Parathyroid adenoma (tissue), 2 donors: ENCODE results near the gene SMARCA4.
A peak's percentile ranks its signal among the peaks of the same experiment; 100 is the strongest.
"Not testable (repeated sequence)": the region's sequence is repeated elsewhere in the genome, so short reads cannot be mapped to it uniquely, and the experiment has no call there.

Experiments
- H2AFZ ChIP-seq: fragments of 300-600 bp; sonication (generic); one replicate; pipeline ENCODE4 v1.7.0; 2017; ENCODE audit warnings: antibody characterized with exemption, mild to moderate bottlenecking
- H3K27ac ChIP-seq: fragments of 300-600 bp; sonication (generic); one replicate; pipeline ENCODE4 v1.7.0; 2017
- H3K27me3 ChIP-seq: fragments of 300-600 bp; sonication (generic); one replicate; pipeline ENCODE4 v1.7.0; 2017; ENCODE audit warnings: low read length; ENCODE audit not compliant: control insufficient read depth, insufficient read depth
- H3K36me3 ChIP-seq: fragments of 300-600 bp; sonication (generic); one replicate; pipeline ENCODE4 v1.7.0; 2017; ENCODE audit warnings: low read length; ENCODE audit not compliant: control insufficient read depth, insufficient read depth
- H3K4me1 ChIP-seq: fragments of 300-600 bp; sonication (generic); one replicate; pipeline ENCODE4 v1.7.0; 2017; ENCODE audit warnings: control low read depth
- H3K4me2 ChIP-seq: fragments of 300-600 bp; sonication (generic); one replicate; pipeline ENCODE4 v1.7.0; 2017; ENCODE audit warnings: low read length
- H3K4me3 ChIP-seq: fragments of 300-600 bp; sonication (generic); one replicate; pipeline ENCODE4 v1.7.0; 2017; ENCODE audit warnings: low read depth, low read length
- H3K79me2 ChIP-seq: fragments of 300-600 bp; sonication (generic); one replicate; pipeline ENCODE4 v1.7.0; 2017; ENCODE audit warnings: control low read depth
- H3K9ac ChIP-seq: fragments of 300-600 bp; sonication (generic); one replicate; pipeline ENCODE4 v1.7.0; 2017; ENCODE audit warnings: mild to moderate bottlenecking
- H3K9me3 ChIP-seq: fragments of 300-600 bp; sonication (generic); one replicate; pipeline ENCODE4 v1.7.0; 2017; ENCODE audit warnings: low read length; ENCODE audit not compliant: control insufficient read depth
- TF ChIP-seq, protein P1 (sequence below): fragments of 300-600 bp; sonication (generic); IDR thresholded peaks from one replicate; pipeline ENCODE4 v1.7.0; 2017; ENCODE audit warnings: antibody characterized with exemption, mild to moderate bottlenecking
- donor health status: primary hyperparathyroidism.

The SMARCA4 gene

DNA sequence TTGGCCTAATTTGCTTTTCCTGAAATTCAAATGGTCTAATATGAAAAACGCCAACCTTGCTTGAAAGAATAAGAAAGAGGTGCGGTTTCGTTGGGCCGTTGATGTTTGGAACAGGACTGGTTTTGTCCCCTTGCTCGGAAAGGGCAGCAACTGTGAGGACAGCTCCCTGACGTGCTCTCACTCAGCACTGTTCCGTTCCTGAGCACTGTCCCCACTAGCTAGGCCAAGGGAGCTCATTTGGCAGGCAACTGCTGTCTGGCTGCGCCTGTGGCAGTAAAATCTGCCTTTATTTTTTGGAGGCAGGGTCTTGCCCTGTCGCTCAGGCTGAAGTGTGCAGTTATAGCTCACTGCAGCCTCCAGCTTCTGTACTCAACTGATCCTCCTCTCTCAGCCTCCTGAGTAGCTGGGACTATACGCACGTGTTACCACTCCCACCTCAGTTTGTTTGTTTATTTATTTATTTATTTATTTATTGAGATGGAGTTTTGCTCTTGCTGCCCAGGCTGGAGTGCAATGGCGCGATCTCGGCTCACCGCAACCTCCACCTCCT, 132.9 kb downstream of the SMARCA4 start:
- no peak overlapping the region for H3K4me3 ChIP-seq

GRCh38 chr19:11094520-11094894, 133.7 kb downstream of the SMARCA4 start:
- H3K4me2 ChIP-seq: no peak overlapping the region
- peak overlapping the region; percentile 44 for H3K27ac ChIP-seq
- H3K4me1 ChIP-seq: peaks cover 3% of the 10 kb centered on the region
- no peak overlapping the region for H3K9ac ChIP-seq
- H3K4me3 ChIP-seq: no peak overlapping the region
- TF ChIP-seq, protein P1, sequence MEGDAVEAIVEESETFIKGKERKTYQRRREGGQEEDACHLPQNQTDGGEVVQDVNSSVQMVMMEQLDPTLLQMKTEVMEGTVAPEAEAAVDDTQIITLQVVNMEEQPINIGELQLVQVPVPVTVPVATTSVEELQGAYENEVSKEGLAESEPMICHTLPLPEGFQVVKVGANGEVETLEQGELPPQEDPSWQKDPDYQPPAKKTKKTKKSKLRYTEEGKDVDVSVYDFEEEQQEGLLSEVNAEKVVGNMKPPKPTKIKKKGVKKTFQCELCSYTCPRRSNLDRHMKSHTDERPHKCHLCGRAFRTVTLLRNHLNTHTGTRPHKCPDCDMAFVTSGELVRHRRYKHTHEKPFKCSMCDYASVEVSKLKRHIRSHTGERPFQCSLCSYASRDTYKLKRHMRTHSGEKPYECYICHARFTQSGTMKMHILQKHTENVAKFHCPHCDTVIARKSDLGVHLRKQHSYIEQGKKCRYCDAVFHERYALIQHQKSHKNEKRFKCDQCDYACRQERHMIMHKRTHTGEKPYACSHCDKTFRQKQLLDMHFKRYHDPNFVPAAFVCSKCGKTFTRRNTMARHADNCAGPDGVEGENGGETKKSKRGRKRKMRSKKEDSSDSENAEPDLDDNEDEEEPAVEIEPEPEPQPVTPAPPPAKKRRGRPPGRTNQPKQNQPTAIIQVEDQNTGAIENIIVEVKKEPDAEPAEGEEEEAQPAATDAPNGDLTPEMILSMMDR: no peak
- H3K79me2 ChIP-seq: no peaks in the 10 kb centered on the region
- H3K9me3 ChIP-seq: no peaks in the 10 kb centered on the region
- H3K27me3 ChIP-seq: no peaks in the 10 kb centered on the region
- H3K36me3 ChIP-seq: no peaks in the 10 kb centered on the region
- no peak overlapping the region for H2AFZ ChIP-seq

More for the DNA sequence above, 132.9 kb downstream of the SMARCA4 start:
- Histone ChIP-seq H3K4me2 (no peak overlapping the region), H3K79me2 (no peaks in the 10 kb centered on the region), H3K9ac (no peak overlapping the region), H2AFZ (no peak overlapping the region), H3K4me1 (peaks cover 3% of the 10 kb centered on the region), H3K27me3 (no peaks in the 10 kb centered on the region), H3K9me3 (no peaks in the 10 kb centered on the region), H3K36me3 (no peaks in the 10 kb centered on the region), H3K27ac (no peak overlapping the region)
- TF ChIP-seq, protein P1: no peak

- H3K4me3 ChIP-seq: no peak overlapping the region
- no peak overlapping the region for H2AFZ ChIP-seq
- H3K9me3 ChIP-seq: no peaks in the 10 kb centered on the region
- no peak overlapping the region for H3K9ac ChIP-seq
- no peaks in the 10 kb centered on the region for H3K36me3 ChIP-seq
- TF ChIP-seq, protein P1: no peak
- H3K27ac ChIP-seq: no peak overlapping the region
- no peaks in the 10 kb centered on the region for H3K27me3 ChIP-seq
- no peaks in the 10 kb centered on the region for H3K4me1 ChIP-seq
- no peak overlapping the region for H3K4me2 ChIP-seq
- H3K79me2 ChIP-seq: no peaks in the 10 kb centered on the region
These were observed 135.5 kb downstream of the SMARCA4 start for GRCh38 chr19:11096210-11096841.

DNA sequence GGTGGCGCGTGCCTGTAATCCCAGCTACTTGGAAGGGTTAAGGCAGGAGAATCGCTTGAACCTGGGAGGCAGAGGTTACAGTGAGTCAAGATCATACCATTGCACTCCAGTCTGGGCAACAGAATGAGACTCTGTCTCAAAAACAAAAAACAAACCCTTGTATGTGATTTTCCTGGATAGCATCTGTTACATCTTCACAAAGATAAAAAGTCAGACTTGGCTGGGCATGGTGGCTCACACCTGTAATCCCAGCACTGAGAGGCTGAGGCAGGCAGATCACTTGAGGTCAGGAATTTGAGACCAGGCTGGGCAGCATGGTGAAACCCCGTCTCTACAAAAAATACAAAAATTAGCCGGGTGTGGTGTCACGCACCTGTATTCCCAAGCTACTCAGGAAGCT, 136.5 kb downstream of the SMARCA4 start:
- H3K79me2 ChIP-seq, H3K27ac ChIP-seq, H2AFZ ChIP-seq, H3K27me3 ChIP-seq, H3K4me3 ChIP-seq, H3K4me1 ChIP-seq, H3K4me2 ChIP-seq, H3K9me3 ChIP-seq, H3K36me3 ChIP-seq, H3K9ac ChIP-seq: not testable (repeated sequence)

DNA sequence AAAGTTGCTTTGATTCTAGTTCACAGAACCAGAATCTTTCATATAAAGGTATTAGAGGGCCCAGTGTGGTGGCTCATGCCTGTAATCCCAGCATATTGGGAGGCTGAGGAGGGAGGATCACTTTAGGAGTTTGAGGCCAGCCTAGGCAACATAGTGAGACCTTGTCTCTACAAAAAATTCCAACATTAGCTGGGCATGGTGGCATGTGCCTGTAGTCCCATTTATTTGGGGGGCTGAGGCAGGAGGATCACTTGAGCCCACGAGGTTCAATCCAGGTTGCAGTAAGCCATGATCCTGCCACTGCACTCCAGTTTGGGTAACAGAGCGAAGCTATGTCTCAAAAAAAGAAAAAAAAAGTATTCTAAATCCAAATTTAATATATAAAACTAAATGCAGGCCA, 137.5 kb downstream of the SMARCA4 start:
- no peaks in the 10 kb centered on the region for H3K79me2 ChIP-seq
- no peak overlapping the region for H3K4me3 ChIP-seq
- no peaks in the 10 kb centered on the region for H3K36me3 ChIP-seq
- H3K4me2 ChIP-seq: no peak overlapping the region
- no peak overlapping the region for H3K9ac ChIP-seq
- TF ChIP-seq, protein P1: no peak
- H3K27me3 ChIP-seq: no peaks in the 10 kb centered on the region
- no peak overlapping the region for H3K27ac ChIP-seq
- H2AFZ ChIP-seq: no peak overlapping the region
- no peaks in the 10 kb centered on the region for H3K9me3 ChIP-seq
- no peaks in the 10 kb centered on the region for H3K4me1 ChIP-seq
